ENCODE data around the gene GULP1.

GRCh38 chr2:188293601-188294351 is 2.1 kb downstream of the GULP1 start:
- TF ChIP-seq CTCF (IDR thresholded peaks at IDR 0.05; ENCODE audit: insufficient read depth, low read length) (no peak), GABPA (IDR thresholded peaks at IDR 0.05; ENCODE audit: low read depth) (no peak), REST (IDR thresholded peaks at IDR 0.05; ENCODE audit: insufficient replicate concordance, low read depth) (no peak), SPI1 (IDR thresholded peaks at IDR 0.05; ENCODE audit: borderline replicate concordance, low read depth) (no peak), POLR2AphosphoS5 (IDR thresholded peaks at IDR 0.05; ENCODE audit: low read depth) (no peak)
